Esophagus muscularis mucosa (tissue), 4 donors: ENCODE results near the gene DNAH10.

Source experiments
- CTCF ChIP-seq, 3 experiments: fragments of 200-600 bp in 2 of 3; fragments of 450-650 bp in 1 of 3; sonication (generic) in 2 of 3; IDR thresholded peaks; one replicate each; pipeline ENCODE4 v1.5.1; 2017 to 2019; ENCODE audit warnings: antibody characterized with exemption in 3 of 3, mild to moderate bottlenecking in 2 of 3, moderate library complexity in 1 of 3
- EP300 ChIP-seq: sonication (generic); formaldehyde crosslinking; IDR thresholded peaks from one replicate; pipeline ENCODE4 v1.6.1; 2017; ENCODE audit warnings: antibody characterized with exemption
- POLR2AphosphoS5 ChIP-seq, 2 donors: sonication (generic); formaldehyde crosslinking; IDR thresholded peaks; one replicate each; pipeline ENCODE4 v1.6.1; 2017; ENCODE audit warnings: antibody characterized with exemption in 2 of 2

DNA sequence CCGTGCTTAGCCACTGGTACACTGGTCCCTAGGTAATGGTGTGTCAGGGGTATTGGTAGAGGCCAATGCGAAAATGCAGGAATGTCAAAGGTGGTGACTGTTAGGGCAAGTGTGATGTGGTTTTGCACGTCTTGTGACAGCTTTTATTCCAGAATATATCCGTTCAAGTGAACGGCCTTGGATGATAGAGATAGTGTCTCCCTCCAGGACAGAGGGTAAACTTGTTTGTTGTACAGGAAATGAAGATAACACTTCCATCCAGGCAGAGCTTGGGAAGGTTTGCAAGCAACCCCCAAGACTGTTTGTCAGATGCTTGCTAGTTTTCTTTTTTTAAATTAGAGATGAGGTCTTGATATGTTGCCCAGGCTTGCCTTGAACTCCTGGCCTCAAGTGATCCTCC, 84.2 kb downstream of the DNAH10 start:
- TF ChIP-seq CTCF (IDR thresholded peaks at IDR 0.05) (no peak), POLR2AphosphoS5 (IDR thresholded peaks at IDR 0.05) (no peak), EP300 (no peak)
